Left renal cortex interstitium (tissue), 4 donors: Measurements from ENCODE around the gene ADGRF5. TPM values are rescaled to one million over a fixed set of nuclear protein-coding genes. Genes with fewer than 3 reads are reported as not detected.

Source experiments
- DNase-seq, 4 donors: peaks; one replicate each; pipeline ENCODE4 v3.0.0-alpha.2; 2013; ENCODE audit warnings: low read depth in 4 of 4, low spot score in 2 of 4, missing footprints in 1 of 4
- polyA plus RNA-seq, 4 donors: library from polyadenylated mRNA; unstranded; fragments of 120-200 nt; gene quantifications; one replicate each; pipeline ENCODE4 v1.2.1, GENCODE V29; 2013; ENCODE audit not compliant: insufficient read length in 4 of 4

ADGRF5 gene
- 10 to 100 TPM; 24.4 to 34.2 (median 27.4) TPM for polyA plus RNA-seq

GRCh38 chr6:46921731-46922130 lies at the start of gene ADGRF5:
Gene ADGRF5, minus strand, starts transcription at chr6:46921938. Its CDS starts 15,176 bp downstream, at chr6:46906762.
- no peak for DNase-seq

DNA sequence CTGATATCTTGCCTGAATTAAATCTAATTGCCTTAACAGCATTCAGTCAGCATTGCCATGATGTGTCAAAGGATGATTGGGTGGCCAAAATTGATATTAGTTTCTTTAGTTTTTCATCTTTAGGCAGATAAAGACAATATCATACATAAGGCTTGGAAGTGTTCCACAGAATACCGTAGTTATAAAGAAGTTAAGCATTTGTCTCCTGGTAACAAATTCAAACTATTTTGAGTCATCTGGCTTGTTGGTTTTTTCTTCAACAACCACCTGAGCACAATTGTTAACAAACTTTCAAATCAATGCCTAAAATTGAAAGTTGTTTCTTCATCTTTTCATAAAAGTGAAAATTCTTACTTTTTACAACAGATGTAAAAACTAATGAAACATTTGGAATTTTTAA lies 47.5 kb upstream of the ADGRF5 start:
- no peak for DNase-seq

DNA sequence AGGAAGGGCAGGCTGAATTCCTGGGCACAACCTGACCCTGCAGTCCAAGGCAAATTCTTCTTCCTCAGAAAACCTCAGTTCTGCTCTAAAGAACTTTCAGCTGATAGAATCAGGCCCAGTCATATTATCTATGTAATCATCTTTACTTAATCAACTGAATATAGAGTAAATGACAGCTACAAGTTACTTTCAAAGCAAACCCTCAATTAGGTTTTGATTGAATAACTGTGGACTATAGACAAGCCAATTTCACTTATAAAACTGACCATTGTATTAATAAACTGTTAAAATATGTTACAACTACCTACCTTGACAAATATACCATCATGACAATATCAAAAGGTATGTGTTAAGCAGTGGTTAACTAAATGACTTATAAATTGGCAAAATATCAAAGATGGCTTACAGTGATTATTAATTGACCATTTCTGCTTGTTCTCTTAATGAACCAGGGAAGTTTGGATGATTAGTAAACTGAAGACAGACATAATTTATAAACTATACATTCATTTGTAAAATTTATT lies 46.1 kb upstream of the ADGRF5 start:
- DNase-seq: no peak

- DNase-seq: no peak
These were observed 43.2 kb upstream of the ADGRF5 start for GRCh38 chr6:46964716-46965519.

DNA sequence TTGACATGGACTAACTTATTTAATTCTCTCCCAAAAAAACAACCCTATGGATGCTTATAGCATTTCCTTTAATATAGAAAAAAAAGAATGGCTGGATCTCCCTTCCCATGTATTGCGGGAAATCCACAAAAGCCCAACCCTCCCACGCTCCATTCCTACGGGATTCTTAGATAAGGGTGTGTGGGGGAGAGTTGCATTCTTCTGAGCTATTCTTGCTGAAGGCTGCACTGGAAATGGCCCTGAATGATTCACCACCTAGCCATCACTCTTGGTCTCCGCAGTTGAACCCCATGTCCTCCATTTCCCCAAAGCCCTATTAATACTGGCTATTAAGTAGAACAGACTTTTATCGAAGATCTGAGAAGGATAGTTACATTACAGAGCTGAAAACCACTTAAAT lies 41.9 kb upstream of the ADGRF5 start:
- no peak for DNase-seq

DNA sequence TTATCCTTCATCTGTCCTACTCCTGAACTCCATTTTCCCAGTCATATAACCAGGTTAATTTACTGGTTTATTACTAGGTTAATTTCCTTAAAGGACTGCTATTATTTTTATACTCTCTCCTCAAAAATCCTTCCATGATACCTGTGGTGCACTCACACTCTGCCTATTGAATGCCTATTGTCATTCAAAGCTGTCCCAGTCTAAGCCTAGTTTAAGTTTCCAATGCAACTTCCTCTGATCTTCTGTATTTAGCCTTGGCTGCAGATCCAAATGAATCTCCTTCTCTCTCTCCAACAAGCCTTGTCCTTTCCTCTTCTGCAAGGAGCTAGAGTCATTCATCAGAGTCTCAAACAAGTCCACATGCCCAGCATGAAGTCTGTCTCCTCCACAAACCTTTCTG lies 41.3 kb upstream of the ADGRF5 start:
- DNase-seq: no peak

- no peak for DNase-seq
These were observed 40.0 kb upstream of the ADGRF5 start for GRCh38 chr6:46961711-46962110.

DNA sequence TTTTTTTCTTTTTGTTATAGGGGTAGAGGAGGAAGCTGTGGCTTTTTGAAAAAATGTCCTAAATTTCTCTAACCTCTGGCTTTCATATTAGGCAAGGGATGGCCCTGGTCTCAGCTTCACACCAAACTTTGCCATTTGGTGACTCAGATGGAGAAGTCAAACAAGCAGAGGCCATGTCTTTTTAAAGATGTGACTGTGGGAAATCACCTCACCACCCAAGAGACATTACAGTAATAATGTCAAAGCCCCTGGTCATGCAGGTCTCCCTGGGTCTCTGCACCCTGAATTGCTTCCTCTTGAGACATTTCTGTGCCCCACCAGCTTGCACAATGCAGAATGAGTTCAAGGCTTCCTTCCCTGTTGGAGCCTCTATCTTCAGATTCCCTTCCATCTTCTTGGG lies 39.5 kb upstream of the ADGRF5 start:
- no peak for DNase-seq

DNA sequence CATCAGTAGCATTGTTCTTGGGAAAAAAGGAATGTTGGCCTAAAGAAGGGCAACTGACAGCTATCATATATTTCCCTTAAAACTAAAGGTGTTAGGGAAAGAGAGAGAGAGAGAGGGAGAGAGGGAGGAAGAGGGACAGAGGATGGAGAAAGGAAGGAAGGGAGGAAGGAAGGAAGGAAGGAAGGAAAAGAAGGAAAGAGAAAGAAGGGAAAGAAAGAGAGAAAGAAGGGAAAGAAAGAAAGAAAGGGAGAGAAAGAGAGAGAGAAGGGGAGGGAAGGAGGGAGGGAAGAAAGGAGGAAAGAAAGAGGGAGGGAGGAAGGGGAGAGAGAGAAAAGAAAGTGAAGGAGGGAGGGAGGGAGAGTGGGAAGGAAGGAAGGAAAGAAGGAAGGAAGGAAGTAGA lies 37.7 kb upstream of the ADGRF5 start:
- no peak for DNase-seq

- no peak for DNase-seq
These were observed 34.7 kb upstream of the ADGRF5 start for GRCh38 chr6:46956409-46956808.

DNA sequence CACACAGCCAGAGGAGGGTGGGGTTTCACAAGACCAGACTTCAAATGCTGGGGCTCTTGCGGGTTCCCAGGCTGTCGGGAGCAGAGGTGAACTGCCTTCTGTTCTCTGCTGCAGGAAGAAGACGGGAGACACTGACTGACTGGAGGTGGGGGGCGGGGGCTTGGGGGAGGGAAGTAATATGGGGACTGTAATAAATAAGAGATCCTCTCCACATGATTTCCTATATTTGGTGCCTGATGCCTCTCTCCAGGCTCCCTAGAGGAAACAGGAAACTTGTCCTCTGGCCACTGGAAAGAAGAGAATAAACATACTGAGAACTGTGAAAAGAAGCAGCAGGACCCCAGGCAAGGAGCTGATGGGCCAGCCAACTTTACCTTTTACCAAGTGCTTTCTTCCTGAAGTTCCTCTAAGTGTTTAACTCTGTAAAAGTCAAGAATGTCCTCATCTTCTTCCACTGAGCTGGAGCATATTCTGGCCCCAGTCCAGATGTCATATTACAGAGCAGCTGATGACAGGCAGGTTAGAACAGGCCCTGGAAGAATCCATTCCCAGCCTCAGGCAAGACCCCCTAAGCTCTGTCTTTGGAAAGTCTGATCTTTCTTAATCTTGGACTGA lies 33.2 kb upstream of the ADGRF5 start:
- no peak for DNase-seq

DNA sequence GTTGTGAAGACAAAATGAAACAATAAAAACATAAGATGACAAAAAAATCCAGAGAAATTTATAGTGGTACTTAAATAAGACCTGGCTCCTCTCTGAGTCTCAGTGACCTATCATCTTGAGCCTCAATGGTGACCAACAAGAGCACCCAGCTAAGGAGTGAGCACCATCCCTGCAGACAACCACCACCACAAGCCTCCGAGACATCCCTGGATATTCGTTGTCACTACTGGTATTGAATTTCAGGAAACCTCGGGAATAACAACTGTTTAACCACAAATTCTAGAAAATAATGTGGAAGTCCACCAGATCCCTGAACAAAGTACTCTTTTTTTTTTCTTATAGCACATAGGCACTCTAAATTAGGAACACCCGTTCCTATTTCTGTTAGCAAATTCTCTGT lies 32.2 kb upstream of the ADGRF5 start:
- DNase-seq: no peak

DNA sequence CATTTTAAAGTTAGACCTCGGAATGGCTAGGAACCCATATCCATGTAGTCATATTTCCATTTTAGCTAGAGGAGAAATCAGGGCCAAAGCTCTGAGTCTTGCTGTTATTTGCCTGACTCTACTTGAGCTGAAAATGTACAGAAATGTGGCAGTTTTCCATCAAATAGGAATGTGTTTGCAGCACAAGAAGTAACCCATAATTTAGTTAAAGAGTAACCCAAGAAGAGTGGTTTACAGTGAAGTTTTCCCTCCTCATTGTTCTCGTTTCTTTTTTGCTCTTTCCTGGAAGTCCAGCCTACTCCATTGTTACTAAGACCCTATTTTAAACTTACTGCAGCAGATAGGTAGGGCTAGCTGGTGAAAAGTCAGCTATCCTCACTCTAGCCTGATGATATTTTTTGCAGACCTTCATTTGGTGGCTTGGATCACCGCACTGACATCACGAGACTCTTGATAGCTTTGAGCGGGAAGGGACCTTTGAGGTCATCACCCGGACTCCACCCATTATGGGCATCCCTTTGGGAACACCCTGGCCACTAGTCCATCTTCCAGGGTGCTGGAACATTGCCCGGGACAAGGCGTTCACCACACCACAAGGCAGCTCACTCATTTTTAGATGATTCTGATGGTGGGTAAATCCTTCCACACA lies 28.0 kb upstream of the ADGRF5 start:
- no peak for DNase-seq

DNA sequence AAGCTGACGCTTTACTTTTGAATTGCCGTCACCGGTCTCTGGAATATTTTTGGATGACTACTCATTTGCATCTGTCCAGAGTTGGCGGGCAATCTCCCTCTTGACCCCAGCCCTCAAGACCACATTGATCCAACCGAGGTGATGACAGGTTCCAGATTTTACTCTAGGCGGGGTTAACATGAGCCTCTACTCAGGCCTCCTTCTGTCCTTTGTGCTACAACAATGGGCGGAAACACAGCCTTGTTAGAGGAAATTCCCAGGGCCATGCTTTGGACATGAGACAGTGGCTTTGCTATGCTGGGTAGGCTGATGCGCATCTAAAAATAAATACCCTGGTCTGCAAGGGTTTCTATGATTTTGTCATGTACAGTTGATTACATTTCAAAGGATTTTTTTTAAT lies 27.0 kb upstream of the ADGRF5 start:
- no peak for DNase-seq

DNA sequence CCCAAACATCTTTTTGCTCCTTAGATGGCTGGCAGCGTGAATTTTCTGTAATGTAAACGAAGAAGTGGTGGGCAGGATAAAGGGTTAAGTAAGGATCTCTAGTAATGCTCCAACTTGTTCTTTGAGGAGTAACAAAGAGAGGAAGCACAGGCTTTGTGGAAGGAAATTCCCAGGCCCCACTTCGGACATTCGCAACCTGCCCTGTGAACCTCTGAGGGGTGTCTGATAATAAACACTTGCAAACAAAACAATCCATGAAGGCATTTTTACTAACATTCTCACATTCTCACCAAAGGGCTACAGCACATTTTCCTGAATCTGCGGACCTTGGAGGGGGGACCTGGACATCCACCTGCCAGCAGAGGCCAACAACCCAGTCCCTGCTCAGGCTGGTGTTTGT lies 25.8 kb upstream of the ADGRF5 start:
- DNase-seq: no peak

DNA sequence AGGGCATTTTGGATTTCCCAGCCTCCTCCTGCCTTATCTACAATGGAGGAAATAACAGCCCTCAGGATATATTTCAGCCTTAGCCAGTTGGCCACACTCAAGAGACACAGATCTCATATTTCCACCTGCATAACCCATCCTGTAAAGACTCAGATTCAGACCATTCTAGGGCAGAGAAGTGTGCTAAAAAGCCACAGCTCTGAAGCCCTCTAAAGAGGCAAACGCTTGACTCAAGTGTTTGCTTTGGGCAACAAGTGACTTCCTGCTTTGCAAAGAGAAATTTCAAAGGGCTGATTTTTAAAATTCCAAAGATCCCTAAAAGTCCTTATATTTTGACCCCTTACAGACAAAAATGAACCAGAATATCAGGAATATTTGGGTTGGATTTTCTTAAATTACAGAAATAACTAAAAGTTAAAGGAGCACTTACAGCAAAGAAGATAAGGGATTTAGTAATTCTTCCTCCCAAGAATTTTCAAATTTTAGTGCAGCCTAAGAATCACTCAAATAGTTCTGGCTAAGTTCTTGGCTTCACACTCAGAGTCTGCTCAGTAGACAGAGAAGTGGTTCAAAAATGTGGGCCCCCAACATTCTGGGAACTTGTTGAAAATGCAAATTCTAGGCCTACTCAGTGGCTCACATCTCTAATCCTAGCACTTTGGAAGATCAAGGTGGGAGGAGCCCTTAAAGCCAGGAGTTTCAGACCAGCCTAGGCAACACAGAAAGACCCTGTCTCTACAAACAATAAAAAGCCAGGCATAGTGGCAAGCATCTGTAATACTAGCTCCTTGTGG lies 18.9 kb upstream of the ADGRF5 start:
- DNase-seq: no peak

DNA sequence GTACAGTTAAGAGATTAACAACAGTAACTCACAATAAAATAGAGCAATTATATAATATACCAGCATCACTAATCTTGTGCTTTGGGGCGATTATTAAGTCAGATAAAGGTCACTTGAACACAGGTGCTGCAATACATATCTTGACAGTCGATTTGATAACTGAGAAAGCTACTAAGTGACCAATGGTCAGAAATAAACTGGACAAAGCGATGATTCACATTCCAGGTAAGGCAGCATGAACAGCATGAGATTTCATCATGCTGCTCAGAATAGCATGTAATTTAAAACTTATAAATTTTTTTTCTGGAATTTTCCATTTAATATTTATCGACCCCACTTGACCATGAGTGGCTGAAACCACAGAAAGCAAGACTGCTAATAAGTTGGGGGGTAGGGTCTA lies 15.9 kb upstream of the ADGRF5 start:
- DNase-seq: no peak

- no peak for DNase-seq
These were observed 13.9 kb upstream of the ADGRF5 start for GRCh38 chr6:46935687-46936086.

GRCh38 chr6:46933751-46934150 lies 12.0 kb upstream of the ADGRF5 start:
- no peak for DNase-seq

DNA sequence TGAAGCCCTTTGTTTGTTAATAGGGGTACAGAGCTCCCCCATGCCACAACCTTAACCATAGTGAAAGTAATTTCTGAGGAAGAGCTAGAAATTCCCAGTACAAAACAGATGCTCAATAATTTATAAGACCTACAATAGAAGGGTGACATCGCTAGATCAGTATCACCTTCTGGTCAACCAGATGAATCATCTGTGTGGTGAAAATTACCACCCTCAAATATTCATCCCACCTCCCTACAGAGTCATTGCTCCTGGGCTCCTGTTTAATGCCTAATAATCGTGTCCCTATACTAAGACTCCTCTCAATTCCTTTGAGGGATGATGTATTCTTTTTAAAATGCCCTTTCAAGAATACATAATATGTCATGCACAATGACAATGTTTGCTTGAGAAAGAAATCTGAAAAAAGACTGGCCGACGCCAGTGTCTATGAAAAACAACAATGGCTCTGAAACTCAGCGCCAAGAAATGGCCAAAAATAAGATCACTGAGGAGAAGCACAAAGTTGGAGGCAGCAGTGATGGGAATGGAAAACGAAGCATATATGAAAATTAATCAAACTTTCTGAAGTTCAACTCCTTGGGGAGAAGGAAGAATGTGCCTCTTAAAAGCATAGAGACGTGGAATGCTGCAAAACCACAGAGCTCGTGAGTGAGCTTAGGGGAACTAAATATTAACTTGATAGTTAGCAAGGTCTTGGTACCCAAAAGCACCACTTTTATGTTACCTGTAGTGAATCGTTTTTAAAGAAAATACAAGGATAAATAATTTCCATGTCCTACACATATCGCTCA lies 11.0 kb upstream of the ADGRF5 start:
- no peak for DNase-seq
